ENCODE measurements around the gene ADAMTSL5.

- no peak for TF ChIP-seq CTCF (IDR thresholded peaks at IDR 0.05)
- no peak for TF ChIP-seq EP300 (IDR thresholded peaks at IDR 0.05)
These were observed 45.1 kb downstream of the ADAMTSL5 start for GRCh38 chr19:1467490-1468273.
